HG02973 (cell line): ENCODE measurements around the gene MAGI2.

Source experiments
- ATAC-seq: cut with Tn5 transposase; IDR thresholded peaks from one replicate; pipeline ENCODE4 v1.9.1; 2021; ENCODE audit warnings: moderate library complexity; ENCODE audit not compliant: unreplicated experiment

MAGI2 gene

GRCh38 chr7:79381921-79382320, 71.5 kb downstream of the MAGI2 start:
- ATAC-seq = no peak

GRCh38 chr7:79377097-79377496, 76.4 kb downstream of the MAGI2 start:
- no peak for ATAC-seq

GRCh38 chr7:79376299-79377025, 77.0 kb downstream of the MAGI2 start:
- ATAC-seq = no peak

- no peak for ATAC-seq
Observed at GRCh38 chr7:79361214-79361613, 92.3 kb downstream of the MAGI2 start.

- no peak for ATAC-seq
Observed at GRCh38 chr7:79359827-79360226, 93.6 kb downstream of the MAGI2 start.

GRCh38 chr7:79357101-79357500, 96.4 kb downstream of the MAGI2 start:
- no peak for ATAC-seq

GRCh38 chr7:79353720-79354468, 99.6 kb downstream of the MAGI2 start:
- no peak for ATAC-seq

GRCh38 chr7:79352323-79352722, 101.1 kb downstream of the MAGI2 start:
- ATAC-seq = no peak

- ATAC-seq = no peak
Observed at GRCh38 chr7:79347351-79347750, 106.1 kb downstream of the MAGI2 start.

GRCh38 chr7:79341902-79342301, 111.6 kb downstream of the MAGI2 start:
- no peak for ATAC-seq

- ATAC-seq = no peak
Observed at GRCh38 chr7:79340212-79340611, 113.3 kb downstream of the MAGI2 start.

GRCh38 chr7:79339208-79339925, 114.1 kb downstream of the MAGI2 start:
- ATAC-seq = no peak

- ATAC-seq = no peak
Observed at GRCh38 chr7:79337717-79338116, 115.8 kb downstream of the MAGI2 start.

GRCh38 chr7:79334841-79335240, 118.6 kb downstream of the MAGI2 start:
- ATAC-seq = no peak

- no peak for ATAC-seq
Observed at GRCh38 chr7:79334334-79334733, 119.1 kb downstream of the MAGI2 start.

GRCh38 chr7:79332091-79332490, 121.4 kb downstream of the MAGI2 start:
- ATAC-seq = no peak

GRCh38 chr7:79329464-79329863, 124.0 kb downstream of the MAGI2 start:
- ATAC-seq = no peak

- no peak for ATAC-seq
Observed at GRCh38 chr7:79320741-79321473, 132.6 kb downstream of the MAGI2 start.

GRCh38 chr7:79319369-79319768, 134.1 kb downstream of the MAGI2 start:
- no peak for ATAC-seq

- ATAC-seq = no peak
Observed at GRCh38 chr7:79317728-79318127, 135.7 kb downstream of the MAGI2 start.

- ATAC-seq = no peak
Observed at GRCh38 chr7:79312022-79312421, 141.4 kb downstream of the MAGI2 start.
